Calu3 (cell line): ENCODE data around the gene FBXL19. TPM values are rescaled to one million over a fixed set of nuclear protein-coding genes. Genes with fewer than 3 reads are reported as not detected.

Experiments
- BruUV-seq: library from RNA; stranded (reverse); fragments of 400-500 nt; replicated peaks from 2 replicates; lab custom pipeline; 2021; lab: Mats Ljungman, UMichigan
- CTCF ChIA-PET: fragments of 300-600 bp; sonication (Branson Sonifier 250); formaldehyde crosslinking; loops from one replicate; lab custom pipeline; 2022; ENCODE audit warnings: antibody characterized with exemption; lab: Charles Lee
- DNase-seq: peaks from one replicate; pipeline ENCODE4 v3.0.0; 2022
- H3K27ac Mint-ChIP-seq: one replicate; pipeline ENCODE4 v1.8.0; 2022; ENCODE audit warnings: mixed read lengths; ENCODE audit not compliant: unreplicated experiment
- H3K27me3 Mint-ChIP-seq: one replicate; pipeline ENCODE4 v1.8.0; 2022; ENCODE audit warnings: mixed read lengths; ENCODE audit not compliant: unreplicated experiment
- H3K36me3 Mint-ChIP-seq: one replicate; pipeline ENCODE4 v1.8.0; 2022; ENCODE audit warnings: mild to moderate bottlenecking, moderate library complexity, mixed read lengths; ENCODE audit not compliant: insufficient read depth, unreplicated experiment
- H3K4me1 Mint-ChIP-seq: one replicate; pipeline ENCODE4 v1.8.0; 2022; ENCODE audit warnings: mild to moderate bottlenecking, low read depth, mixed read lengths; ENCODE audit not compliant: unreplicated experiment
- H3K4me3 Mint-ChIP-seq: one replicate; pipeline ENCODE4 v1.8.0; 2022; ENCODE audit warnings: mild to moderate bottlenecking, low read depth, moderate library complexity, mixed read lengths; ENCODE audit not compliant: unreplicated experiment
- H3K9me3 Mint-ChIP-seq: one replicate; pipeline ENCODE4 v1.8.0; 2022; ENCODE audit warnings: low read depth, mixed read lengths; ENCODE audit not compliant: unreplicated experiment
- CTCF ChIP-seq: fragments of 200-600 bp; IDR thresholded peaks from one replicate; pipeline ENCODE4 v1.8.0; 2022; ENCODE audit warnings: antibody characterized with exemption; ENCODE audit not compliant: unreplicated experiment
- intact Hi-C: fragments of 100-400 bp; cut with micrococcal nuclease; formaldehyde crosslinking; loops from one replicate; pipeline ENCODE4 v1.10.0; 2022; ENCODE audit not compliant: unreplicated experiment
- total RNA-seq: library from RNA; stranded (reverse); gene quantifications from 2 replicates; pipeline ENCODE4 v1.2.3, GENCODE V29; 2022

The FBXL19 gene
- total RNA-seq, 1 experiment from 2014 or later, result 43.2 TPM

- no peaks in the 10 kb centered on the region for H3K9me3 Mint-ChIP-seq
- H3K4me3 Mint-ChIP-seq, result no peak overlapping the region
- H3K4me1 Mint-ChIP-seq, result peaks cover 29% of the 10 kb centered on the region
- intact Hi-C loops, result loop anchor here (10.0 kb wide), 1 partner anchor 910 kb away; no protein-coding TSS in a partner anchor
- no peak for DNase-seq
- no peak for TF ChIP-seq CTCF
- peaks cover 43% of the 10 kb centered on the region for H3K36me3 Mint-ChIP-seq
- no peaks in the 10 kb centered on the region for H3K27me3 Mint-ChIP-seq
- CTCF ChIA-PET, result interaction anchor here (0.8 kb wide), 1 partner anchor 207 kb away, joined by 4 read pairs; the partner anchor contains the start of gene PHKG2
- H3K27ac Mint-ChIP-seq, result peak overlapping the region; percentile 15
- BruUV-seq, result no TSS peak
Measured at GRCh38 chr16:30954993-30955392, 31.6 kb downstream of the FBXL19 start.

- Mint-ChIP-seq H3K27ac (peak overlapping the region; percentile 97), H3K4me1 (peaks cover 28% of the 10 kb centered on the region), H3K4me3 (peak overlapping the region; percentile 87), H3K27me3 (no peaks in the 10 kb centered on the region), H3K36me3 (peaks cover 53% of the 10 kb centered on the region), H3K9me3 (no peaks in the 10 kb centered on the region)
- TF ChIP-seq CTCF, result no peak
- CTCF ChIA-PET, result interaction anchor here (0.8 kb wide), 1 partner anchor 15 kb away, joined by 5 read pairs; no protein-coding TSS in a partner anchor
- TSS peak; percentile 66 for BruUV-seq
- intact Hi-C loops, result loop anchor here (10.0 kb wide), 1 partner anchor 908 kb away; no protein-coding TSS in a partner anchor
- DNase-seq, result peak; percentile 92
Measured at GRCh38 chr16:30956601-30957455, 33.5 kb downstream of the FBXL19 start.

GRCh38 chr16:30957456-30958174 lies 34.2 kb downstream of the FBXL19 start, which contains the start of gene SETD1A:
TSS of gene SETD1A (plus strand) at chr16:30957754. CDS start at chr16:30958732, 978 bp downstream.
- TF ChIP-seq CTCF, result no peak
- Mint-ChIP-seq H3K27me3 (no peaks in the 10 kb centered on the region), H3K4me3 (peak within 1 kb of the TSS; percentile 87), H3K9me3 (no peaks in the 10 kb centered on the region), H3K36me3 (peaks cover 60% of the 10 kb centered on the region), H3K4me1 (peaks cover 28% of the 10 kb centered on the region), H3K27ac (peak within 1 kb of the TSS; percentile 97)
- no TSS peak for BruUV-seq
- peak; percentile 98 for DNase-seq
- CTCF ChIA-PET, result interaction anchor here (0.8 kb wide), 1 partner anchor 15 kb away, joined by 5 read pairs; no protein-coding TSS in a partner anchor
- intact Hi-C loops, result loop anchor here (10.0 kb wide), 1 partner anchor 907 kb away; no protein-coding TSS in a partner anchor
